Activated CD4-positive, alpha-beta T cell treated with anti-CD3 and anti-CD28 coated beads, Interleukin-2, amount 50 U/mL, for 4 hours (primary cell): ENCODE results near the gene MDM4.

Experiments
- DNase-seq, 2 experiments: peaks; one replicate each; pipeline ENCODE4 v3.0.0-alpha.2; 2020

The MDM4 gene

DNA sequence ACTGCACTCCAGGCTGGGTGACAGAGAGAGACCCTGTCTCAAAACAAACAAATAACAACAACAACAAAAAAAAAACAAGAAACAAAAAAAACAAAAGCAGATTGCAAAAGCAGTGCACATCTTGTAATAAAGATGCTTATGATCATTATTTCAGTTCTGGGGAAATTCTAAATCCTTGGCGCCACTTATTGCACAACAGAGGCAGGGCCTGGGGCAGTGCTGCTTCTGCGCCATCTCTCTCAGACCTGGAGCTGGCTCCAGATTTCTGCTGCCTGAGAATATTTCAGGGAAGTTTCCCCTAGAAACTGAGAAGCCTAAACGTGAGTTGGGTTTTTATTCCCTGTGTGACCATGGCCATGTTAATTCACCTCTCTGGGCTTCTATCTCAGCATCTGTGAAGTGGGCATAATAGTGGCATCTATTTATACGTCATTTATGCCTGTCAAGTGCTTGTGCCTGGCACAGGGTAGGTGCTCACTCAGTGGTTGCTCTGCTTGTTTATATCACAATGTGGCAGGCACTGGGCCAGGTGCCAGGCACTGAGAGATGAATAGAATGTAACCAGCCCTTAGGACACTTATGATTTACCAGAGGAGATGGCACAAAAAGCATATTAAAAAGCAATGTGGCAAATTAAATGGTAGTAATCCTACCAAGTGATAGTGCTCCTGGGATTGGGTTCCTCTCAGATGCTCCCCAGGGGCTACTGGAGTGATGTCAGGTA, 67.9 kb downstream of the MDM4 start:
- DNase-seq, result no peak

DNA sequence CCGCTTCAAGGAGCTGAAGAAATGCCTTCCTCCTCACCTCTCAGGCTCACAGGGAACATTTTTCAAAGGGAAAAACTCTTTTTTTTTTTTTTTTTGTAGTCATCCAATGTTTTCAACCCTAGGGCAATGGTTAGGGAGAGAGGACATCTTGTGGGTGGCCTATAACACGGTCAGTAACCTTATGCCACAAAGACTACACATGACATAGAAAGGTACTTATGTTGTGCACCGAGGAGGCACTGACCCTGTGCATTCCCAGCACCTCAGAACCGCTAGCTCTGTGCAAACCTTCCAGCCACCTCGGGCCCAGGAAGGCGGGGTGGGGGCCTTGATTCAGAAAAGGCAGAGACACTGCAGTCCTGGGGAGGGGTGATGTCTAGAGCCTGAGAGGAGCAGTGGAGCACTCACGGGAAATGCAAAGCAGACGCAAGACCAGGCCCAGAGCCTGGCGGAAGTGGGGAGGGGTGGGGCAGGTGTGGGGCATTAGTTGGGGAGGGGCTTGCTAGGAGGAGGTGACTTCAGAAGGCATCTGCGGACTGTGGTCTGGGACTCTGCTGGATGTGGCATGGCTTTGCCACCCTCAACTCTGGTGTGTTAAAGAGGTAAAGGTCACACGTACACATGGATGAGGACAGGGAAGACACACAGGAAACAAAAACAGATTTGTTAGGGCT, 68.6 kb downstream of the MDM4 start:
- no peak for DNase-seq

DNA sequence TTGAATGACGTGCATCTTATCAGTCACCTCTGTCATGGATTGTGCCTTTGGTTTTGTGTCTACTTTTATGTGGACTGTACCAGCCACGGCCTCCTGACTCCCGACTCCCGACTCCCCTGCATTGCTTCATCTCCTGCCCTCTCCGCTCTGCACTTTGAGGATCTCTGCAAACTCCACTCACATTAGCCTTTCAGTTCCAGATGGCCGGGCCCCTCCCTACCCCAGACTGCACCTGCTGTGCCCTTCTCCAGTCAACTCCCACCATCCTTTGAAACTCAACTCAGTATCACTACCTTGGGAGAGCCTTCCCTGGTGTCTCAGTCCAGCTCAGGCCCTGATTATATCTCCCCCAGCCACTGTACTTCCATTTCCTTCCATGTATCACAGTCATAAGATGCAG, 71.4 kb downstream of the MDM4 start:
- DNase-seq, result no peak

DNA sequence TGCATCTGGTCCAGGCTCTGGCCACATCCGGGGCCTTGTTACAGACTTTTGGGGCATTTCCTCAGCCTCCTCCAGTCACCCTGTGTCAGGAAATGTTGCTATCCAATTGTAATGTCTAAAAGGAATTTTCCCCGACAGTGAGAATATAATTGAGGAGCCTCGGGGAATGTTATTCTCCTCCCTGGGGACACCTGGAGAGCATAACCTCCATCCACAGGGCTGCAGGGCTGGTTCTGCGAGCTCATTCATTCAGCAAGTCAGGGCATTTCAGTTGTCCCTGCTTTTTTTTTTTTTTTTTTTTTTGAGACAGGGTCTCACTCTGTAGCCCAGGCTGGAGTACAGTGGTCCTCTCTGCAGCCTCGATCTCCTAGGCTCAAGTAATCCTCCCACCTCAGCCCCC, 72.6 kb downstream of the MDM4 start:
- DNase-seq, result no peak

DNA sequence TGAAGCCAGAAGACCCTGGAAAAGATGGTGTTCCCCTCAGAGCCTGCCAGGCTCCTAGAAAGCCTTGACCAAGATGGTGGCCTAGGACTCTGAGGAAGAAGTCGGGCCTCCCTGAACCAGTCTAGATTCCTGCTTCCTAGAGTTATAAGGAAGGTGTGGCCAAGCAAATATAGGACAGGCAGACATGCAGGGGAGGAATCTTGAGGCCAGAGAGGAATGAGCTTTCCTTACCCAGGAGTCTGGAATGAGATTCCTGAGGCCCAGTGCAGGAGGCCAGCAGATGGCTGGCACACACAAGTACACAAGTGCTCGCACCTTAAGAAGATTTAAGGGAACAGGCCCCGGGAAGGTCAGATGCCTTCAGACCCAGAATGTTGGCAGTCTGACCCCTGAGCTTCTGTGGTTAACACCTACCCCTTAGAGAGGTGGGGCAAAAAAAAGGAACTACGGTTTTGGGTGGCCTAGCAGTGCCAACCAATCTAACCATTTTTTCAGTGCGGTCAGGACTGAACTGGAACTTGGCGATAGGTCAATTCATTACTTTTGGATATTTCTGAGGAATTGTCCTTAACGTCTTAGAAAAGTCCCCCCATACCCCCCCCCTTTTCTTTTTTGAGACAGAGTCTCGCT, 73.3 kb downstream of the MDM4 start:
- no peak for DNase-seq

DNA sequence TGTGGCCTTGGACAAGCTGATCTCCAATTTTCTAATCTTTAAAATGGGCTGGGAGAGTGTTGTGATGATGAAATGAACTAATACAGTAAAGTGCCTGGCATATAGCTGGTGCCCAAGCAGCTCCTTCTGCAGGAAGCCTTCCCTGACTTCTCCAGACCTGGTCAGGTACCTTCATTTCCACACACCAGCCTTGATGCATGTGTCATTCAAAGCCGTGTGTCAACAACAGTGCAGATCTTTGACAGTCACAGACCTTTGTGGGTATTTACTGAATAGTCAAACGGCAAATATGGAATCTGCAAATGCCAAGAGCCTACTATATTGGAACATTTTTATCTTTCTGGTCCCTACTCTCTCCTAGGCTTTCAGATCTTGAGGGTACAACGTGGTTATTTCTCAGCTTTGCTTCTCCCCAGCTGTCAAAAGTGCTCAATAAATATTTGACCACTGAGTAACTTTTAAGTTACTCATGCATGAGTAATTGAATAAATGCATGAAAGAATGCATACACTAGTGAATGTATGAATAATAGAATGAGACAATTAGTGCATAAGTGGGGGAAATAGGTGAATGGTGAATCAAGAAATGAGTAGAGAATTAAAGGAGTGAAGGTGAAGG, 75.4 kb downstream of the MDM4 start:
- DNase-seq, result no peak

DNA sequence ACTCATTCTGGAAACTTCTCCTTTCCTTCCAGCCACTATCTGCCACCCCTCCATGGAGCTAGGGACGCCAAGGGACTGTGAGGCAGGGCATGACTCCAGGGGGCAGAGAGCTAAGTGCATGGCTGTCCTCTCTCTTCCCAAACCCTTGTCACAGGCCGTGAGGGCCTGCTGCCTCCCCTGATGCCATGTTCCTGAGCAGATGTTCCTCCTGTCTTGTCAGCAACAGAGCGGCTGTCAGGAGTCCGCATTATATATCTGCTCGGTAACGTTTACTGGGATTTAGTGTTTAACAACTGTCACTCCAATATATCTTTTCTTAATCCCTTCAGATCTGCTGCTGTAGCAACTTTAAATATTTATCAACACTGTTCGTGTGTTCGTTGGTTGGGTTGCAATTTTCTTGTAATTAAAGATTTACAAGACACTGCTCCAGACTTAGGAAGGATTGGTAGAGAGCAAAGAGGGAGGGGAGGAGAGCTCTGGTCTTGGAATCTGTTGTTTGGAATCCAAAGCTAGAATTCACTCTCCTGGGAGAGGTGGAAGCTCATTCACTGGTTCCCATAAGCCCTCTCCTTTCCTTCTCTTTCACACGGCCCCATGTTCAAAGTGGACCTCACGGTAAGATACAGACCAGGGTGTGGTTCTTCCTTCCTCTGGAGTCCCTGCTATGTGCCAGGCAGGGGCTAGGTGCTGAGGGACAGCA, 76.2 kb downstream of the MDM4 start:
- no peak for DNase-seq

DNA sequence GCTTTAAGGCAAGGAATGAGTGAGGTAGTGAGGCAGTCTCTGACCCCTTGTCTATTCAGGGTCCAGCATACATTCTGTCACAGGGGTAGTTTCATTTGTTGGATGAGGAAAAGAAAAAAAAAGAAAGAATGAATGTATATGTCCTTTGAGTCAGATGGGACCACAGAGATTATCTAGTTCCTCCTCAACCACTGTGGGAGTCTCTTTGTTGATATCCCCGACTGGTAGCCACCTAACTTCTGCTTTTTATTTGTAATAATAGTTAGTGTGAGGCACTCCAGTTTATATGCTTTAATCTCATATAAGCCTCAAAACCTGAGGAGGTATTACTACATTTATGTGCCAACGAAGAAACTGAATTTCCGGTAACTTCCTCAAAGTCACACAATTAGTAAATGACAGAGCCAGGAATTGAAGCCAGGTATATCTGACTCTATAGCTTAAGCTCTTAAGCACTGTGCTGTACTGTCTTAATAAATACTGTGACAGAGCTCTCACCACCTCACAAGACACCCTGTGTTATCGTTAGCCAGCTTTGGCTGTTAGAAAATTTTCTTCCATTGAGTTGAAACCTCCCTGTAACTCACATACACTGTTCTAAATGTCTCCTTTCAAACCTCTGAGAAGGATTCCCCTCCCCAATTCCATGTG, 82.2 kb downstream of the MDM4 start:
- DNase-seq, result no peak

DNA sequence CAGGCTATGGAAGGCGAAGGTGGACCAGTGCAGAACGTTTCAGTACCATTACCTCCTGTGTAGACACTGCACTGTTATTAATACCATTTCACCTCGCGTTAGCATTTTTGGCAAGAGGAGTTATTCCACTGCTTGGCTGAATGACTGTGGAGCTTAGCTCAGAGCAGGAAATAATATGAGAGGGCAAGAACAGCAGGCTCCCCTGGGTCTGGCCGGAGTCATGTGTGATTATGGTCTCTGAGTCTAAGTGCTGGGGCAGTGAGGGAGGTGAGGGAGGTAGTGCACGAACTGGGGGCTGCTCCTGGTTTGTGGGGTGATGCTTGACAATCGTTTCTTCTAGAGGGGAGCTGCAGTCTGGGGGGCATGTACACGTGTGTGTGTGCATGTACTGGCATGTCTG, 82.9 kb downstream of the MDM4 start:
- no peak for DNase-seq

DNA sequence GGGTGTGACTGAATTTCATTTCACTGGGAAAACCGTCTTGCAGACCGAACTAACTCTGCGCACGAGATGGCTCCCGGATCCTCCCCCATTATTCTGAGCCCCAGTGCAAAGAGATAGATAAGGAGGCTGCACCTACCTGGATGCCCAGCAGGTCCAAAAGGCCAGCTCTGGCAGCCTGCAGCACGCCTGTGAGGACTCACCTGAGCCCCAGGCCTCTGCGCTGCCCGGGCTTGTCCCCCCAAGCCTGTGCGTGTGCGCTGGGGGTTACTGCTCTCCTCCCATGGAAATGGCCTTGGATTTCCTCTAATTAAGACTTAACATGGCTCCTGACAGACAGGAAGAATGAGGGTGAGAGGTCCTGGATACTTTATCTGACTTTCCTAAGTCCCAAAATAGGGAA, 83.4 kb downstream of the MDM4 start:
- DNase-seq, result no peak

DNA sequence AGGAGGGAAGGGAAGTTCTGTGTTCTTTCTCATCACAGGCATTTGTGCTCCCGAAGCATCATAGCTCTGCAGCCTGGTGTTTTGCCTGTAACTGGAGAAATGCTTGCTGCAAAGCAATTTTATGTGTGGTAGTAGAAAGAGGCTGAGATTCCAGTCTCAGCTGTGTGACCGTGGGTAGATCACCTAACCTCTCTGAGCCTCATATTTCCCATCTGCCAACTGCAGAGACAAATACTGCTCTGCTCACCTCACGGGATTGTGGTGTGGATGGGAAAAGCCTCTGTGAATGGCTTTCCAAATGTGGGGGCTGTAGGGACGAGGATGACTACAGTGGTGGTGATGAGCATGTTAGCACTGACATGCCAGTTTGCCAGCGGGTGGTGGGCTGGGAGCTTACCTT, 84.0 kb downstream of the MDM4 start:
- DNase-seq, result no peak

DNA sequence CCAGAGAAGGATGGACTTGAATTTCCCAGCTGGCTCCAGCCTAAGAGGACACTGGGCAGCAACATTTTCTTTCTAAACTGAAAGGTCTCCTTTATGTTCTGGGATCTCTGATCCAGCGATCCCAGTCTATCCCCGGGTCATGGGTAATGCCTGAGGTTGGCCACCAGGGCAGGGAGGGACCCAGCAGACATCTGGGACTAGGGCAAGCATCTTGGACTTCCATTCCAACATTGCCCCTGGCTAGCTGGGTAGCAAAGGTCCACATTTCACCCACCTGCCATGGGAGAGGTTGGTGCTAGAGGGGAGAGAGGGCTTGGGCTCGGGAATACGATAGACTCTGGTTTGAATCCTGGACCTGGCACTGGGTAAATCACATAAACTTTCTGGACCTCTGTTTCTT, 84.8 kb downstream of the MDM4 start:
- DNase-seq, result no peak

DNA sequence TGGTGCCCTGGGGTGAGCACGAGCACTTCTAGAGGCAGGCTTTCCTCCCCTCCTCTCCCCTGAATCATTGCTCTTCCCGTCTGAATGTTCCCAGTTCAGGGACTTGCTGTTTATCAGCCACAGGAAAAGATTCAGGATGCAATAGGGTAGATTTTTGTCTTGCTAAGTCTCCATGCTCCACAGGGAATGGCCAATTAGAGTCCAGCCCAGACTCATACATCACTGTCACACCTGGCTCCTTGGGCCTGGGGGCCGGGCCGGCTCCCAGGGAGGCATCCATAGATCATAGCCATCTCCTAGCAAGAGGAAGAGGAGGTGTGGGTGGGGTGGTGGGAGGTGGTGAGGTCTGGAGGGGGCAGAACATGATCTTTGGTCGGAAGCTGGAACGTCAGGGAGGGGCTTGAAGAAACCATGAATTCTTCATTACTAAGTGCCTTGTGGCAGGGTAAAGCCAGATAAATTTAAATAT, 85.9 kb downstream of the MDM4 start:
- DNase-seq, result no peak

DNA sequence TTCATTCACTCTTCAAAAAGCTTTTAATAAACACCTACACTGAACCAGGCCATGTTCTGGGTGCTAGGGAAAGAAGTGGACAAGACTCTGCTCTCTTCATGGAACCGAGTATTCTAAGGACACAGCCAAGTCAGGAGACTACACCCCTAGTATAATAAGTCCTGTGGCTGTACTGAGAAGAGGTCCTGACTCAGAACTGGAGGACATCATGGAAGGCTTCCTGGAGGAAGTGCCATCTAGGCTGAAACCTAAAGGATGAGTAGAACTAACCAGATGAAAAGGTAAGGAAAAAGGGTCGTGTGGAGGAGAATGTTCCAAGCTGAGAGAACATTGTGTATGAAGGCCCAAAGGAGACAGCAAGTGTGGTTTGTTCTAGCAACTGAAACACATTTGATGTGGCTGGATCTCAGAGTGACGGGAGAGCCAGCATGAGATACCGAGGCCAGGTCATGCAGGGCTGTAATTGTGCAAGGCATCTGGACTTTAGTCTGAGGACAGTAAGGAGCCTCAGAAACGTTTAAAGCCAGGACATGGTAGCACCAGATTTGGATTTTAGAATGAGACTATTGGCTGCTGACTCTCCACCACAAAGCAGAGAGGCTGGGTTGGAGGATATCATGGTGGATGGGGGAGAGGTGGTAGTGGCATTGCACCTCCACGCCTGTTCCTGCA, 86.8 kb downstream of the MDM4 start:
- DNase-seq, result no peak

DNA sequence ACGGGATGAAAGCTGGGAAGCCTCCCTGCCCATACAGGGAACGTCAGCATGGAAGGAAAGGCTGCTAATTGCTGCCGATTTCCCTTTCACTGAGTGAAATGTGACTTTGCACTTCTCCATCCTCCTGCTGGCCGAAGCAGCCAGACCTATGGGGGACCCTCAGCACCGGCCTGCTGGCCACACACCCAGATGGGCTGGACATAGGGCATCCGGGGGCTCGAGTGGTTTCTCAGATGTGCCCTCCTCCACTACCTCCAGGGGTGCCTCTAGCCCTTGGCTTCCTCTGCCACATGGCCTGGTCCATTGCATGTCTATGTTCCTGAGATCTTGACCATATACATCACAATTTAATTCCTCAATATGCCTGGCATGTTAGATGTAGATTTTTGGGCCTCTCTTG, 89.6 kb downstream of the MDM4 start:
- DNase-seq, result no peak
